NCI-H2081 treated with DMSO at 0.1 percent for 48 hours (cell line): Measurements from ENCODE around the gene SULT1B1.
"Not testable (repeated sequence)": the region's sequence is repeated elsewhere in the genome, so short reads cannot be mapped to it uniquely, and the experiment has no call there.

Experiments
- DNase-seq: peaks from one replicate; lab custom pipeline; 2025; lab: John Stamatoyannopoulos, UW

SULT1B1 gene

DNA sequence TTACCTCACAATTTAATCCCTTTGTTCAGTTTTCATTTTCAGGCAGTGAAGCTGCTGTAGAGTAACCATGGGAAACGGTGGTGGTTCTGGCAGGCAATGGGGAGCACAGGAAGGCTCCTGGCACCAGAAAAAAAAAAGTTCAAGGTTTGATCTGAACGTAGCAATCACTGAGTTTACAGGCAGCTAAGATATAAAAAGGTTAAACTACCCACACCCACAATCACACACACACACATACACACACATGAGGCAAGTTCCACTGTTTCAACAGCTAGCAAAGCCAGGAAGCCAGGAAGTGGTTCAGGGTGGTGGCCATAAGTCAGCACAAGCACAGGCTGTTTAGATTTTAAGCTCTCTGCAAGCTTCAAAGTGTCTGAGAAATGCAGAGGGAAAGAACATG lies at the start of gene SULT1B1:
TSS of gene SULT1B1 (minus strand) at position 166 of the 400 bp plus-strand sequence. CDS start 5,403 bp downstream, outside the sequence.
- no peak for DNase-seq

GRCh38 chr4:69800599-69800998 lies 40.2 kb upstream of the SULT1B1 start:
- DNase-seq: no peak

- DNase-seq: no peak
Measured at GRCh38 chr4:69799337-69799736, 38.9 kb upstream of the SULT1B1 start.

GRCh38 chr4:69793732-69794131 lies 33.3 kb upstream of the SULT1B1 start:
- no peak for DNase-seq

DNA sequence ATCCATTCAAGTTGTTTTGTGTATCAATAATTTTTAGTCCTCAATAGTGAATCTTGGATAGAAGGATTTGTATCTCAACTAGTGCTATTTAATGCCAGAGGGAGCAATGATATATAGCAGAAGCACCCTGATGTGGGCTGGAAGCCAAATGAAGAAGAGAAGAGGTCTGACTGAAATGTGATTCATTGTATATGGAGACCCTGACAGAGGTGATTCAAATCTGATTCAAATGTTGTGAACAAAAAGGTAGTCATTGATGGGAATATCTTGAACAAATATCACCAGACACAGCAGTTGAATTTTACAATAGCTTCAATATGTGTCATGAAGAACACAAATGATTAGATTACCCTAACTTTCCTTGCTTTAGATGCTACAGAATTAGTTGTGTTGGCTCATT lies 27.5 kb upstream of the SULT1B1 start:
- DNase-seq: no peak

DNA sequence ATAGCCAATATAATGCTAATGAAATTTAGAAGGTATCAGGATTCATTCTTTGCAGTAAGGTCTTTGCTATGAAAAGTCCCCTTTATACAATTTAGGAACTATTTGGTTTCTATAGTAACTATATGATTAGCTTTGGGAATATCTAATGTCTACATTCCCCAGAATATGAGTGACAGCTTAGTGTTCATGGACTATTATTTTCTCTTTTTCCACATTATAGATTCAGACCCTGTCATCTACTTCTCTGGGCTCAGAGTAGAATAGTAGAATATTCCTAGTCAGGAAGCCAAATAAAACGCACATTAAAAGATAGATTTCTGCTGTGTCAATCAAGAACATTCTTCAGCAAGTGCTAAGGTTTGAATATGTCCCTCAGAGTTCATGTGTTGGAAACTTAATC lies 26.1 kb upstream of the SULT1B1 start:
- no peak for DNase-seq

- no peak for DNase-seq
Measured at GRCh38 chr4:69785211-69785831, 24.9 kb upstream of the SULT1B1 start.

DNA sequence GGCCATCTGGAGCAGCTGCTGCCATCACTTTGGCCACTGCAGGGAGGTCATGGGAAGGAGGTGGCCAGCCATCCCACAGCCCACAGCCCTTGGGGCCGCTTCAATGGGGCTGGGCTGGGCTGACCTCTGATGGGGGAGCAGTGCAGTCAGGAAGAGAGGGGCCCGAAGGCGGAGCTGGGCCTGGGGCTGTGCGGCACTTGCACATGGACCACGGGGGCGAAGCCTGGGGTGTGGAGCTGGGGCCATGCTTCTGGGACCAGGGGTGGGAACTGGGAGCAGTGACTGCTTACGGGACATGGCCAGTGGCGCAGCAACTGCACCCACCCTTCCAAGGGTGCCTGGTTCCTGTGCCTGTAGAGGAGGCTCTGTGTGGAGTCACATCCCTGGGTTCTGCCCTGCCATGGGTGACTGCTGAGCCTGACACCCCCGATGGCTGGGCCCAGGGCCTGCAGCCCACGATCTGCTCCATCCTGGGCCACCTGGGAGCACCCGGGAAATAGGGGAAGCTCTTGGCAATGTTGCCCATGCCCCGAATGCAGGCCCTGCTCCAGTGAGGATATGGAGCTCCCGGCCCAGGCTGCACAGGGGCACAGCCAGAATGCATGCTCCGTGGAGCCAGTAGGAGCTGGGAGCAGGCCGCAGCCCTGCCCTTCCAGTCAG lies 22.4 kb upstream of the SULT1B1 start:
- DNase-seq: no peak

- DNase-seq: peak; percentile 9
Measured at GRCh38 chr4:69781458-69782418, 21.3 kb upstream of the SULT1B1 start.

DNA sequence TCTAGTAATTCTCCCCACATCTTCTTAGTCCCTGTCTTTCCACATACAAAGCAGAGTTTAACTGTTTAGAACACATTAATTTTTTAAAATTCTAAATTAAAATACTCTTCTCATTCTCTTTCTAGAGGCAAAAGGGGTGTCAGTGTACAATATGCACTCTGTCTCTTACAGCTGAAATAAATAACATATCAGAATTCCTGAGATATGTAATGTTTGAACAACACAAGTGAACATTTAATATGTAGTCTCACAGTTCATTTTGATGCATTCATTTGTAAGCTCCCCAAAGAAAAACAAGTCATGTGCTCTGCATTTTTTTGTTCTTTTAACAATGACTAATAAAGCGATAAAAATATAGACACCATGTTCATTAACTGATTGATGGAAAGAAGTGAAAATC lies 19.7 kb upstream of the SULT1B1 start:
- no peak for DNase-seq

DNA sequence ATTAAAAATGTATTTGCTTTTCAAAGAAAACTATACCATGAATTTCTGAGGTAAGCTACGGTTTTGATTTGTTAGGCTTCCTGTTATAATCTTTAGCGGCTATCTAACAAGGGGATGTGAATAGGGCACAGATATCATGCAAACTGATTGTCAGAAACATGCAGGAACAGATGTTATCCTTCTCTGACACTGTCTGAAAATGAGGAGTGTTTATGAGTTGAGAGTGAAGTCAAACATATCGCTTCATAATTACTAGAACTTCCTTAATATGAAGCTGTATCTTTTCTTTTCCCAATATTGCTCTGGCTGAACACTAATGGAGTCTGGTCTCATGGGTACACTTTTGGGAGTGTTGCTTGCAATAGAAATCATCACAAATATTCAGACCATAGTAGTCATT lies 16.3 kb upstream of the SULT1B1 start:
- no peak for DNase-seq

- DNase-seq: no peak
Measured at GRCh38 chr4:69775321-69775867, 15.0 kb upstream of the SULT1B1 start.

GRCh38 chr4:69773484-69773883 lies 13.1 kb upstream of the SULT1B1 start:
- no peak for DNase-seq

DNA sequence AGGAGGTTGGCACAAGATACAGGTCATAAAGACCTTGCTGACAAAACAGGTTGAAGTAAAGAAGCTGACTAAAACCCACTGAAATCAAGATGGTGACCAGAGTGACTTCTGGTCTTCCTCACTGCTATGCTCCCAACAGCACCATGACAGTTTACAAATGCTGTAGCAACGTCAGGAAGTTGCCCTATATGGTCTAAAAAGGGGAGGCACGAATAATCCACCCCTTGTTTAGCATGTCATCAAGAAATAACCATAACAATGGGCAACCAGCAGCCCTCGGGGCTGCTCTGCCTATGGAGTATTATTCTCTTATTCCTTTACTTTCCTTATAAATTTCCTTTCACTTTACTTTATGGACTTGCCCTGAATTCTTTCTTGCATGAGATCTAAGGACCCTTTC lies 8.1 kb upstream of the SULT1B1 start:
- DNase-seq: not testable (repeated sequence)

DNA sequence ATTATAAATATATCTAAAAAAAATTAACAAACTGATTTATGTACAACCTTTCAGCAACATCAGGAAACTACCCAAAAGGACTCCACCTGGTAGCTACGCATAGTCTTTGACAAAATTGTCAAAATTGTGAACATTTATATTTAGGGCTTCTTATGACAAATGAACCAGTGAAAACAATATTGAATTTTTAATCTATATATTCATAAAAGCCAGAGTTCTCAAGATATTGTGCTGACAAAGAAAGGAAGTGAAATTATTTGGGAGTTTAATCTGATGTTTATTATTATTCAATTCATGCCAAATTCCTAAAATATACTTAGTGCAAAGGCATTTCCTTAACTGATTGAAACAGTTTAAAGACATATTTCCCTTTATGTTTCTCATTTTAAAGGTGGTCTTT lies 5.3 kb upstream of the SULT1B1 start:
- no peak for DNase-seq

- no peak for DNase-seq
Measured at GRCh38 chr4:69764311-69764710, 3.9 kb upstream of the SULT1B1 start.

GRCh38 chr4:69763233-69763632 lies 2.8 kb upstream of the SULT1B1 start:
- DNase-seq: no peak

GRCh38 chr4:69759189-69759604 lies 1.2 kb downstream of the SULT1B1 start:
- no peak for DNase-seq

- DNase-seq: no peak
Measured at GRCh38 chr4:69757464-69757863, 3.0 kb downstream of the SULT1B1 start.

DNA sequence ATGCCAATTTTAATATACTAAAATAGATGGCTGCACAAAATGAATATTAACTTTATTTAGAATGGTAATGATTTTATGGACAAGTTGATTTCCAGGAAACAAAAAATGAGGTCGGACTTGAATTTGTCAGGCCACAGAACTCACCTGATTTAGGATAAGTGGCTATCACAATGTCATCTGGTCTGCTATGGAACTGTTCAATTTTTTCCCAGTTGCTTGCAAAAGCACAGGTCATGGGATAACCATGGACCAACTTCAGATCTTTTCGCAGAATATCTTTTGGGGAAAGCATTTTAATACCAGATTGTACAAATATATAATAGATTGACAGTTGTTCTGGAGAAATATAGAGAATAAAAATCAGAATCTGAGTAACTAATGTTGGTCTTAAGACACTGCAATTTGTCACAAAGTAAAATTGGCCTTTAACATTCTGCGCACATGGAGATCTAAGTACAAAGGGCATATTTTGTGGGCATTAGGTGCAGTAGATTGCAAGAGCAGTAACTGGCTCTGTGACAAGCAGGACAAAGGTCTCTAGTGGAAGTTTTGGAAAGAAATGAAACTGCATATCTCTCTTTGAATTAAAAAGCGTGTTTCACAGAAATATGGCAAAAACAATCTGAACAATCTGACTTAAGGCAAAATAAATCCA lies 5.4 kb downstream of the SULT1B1 start:
- DNase-seq: no peak

GRCh38 chr4:69753686-69754085 lies 6.7 kb downstream of the SULT1B1 start:
- DNase-seq: no peak

DNA sequence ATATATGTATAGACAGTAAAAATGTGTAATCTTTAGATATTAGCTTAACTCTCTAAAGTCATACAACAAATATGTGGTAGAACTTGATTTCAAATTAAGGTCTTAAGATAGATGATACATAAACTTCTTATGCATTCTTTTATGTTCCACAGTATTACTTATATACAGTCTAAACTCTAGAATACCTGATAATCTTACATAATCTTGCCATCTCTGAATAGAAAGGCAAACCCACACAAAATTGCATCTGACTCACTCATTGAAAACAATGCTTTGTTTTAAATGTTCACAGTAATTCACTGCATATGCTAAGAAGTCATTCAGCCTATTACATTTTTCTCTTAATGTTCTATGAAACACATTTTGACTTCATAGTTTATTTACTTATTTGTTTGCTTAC lies 10.1 kb downstream of the SULT1B1 start:
- DNase-seq: no peak
